HT-29 (cell line): Measurements from ENCODE around the gene GSTT4. TPM values are rescaled to one million over a fixed set of nuclear protein-coding genes. Genes with fewer than 3 reads are reported as not detected.
"Not testable (repeated sequence)": the region's sequence is repeated elsewhere in the genome, so short reads cannot be mapped to it uniquely, and the experiment has no call there.

Experiments used
- DNase-seq: peaks from one replicate; pipeline ENCODE4 v3.0.0-alpha.2; 2015; ENCODE audit warnings: low spot score
- total RNA-seq: library from RNA; depleted of rRNA; stranded (reverse); fragments of >200 nt; shearing (Covaris generic); gene quantifications from 2 replicates; pipeline ENCODE4 v1.2.3, GENCODE V29; 2014

The GSTT4 gene
- total RNA-seq, 1 experiment from 2014 or later: not detected

GRCh38 chr22:23989583-23990244, 15.5 kb downstream of the GSTT4 start:
- DNase-seq: not testable (repeated sequence)

GRCh38 chr22:23986538-23987178, 18.6 kb downstream of the GSTT4 start:
- not testable (repeated sequence) for DNase-seq

GRCh38 chr22:23986089-23986488, 19.2 kb downstream of the GSTT4 start:
- not testable (repeated sequence) for DNase-seq

- no peak for DNase-seq
Measured at GRCh38 chr22:23984430-23984829, 20.8 kb downstream of the GSTT4 start.

- DNase-seq: not testable (repeated sequence)
Measured at GRCh38 chr22:23980567-23980966, 24.7 kb downstream of the GSTT4 start.

GRCh38 chr22:23979557-23980240, 25.6 kb downstream of the GSTT4 start, which contains the start of gene GSTT2:
Gene GSTT2 (plus strand): TSS chr22:23980134.
- not testable (repeated sequence) for DNase-seq

GRCh38 chr22:23977304-23977703, 27.9 kb downstream of the GSTT4 start:
- not testable (repeated sequence) for DNase-seq

GRCh38 chr22:23974836-23975352, 30.4 kb downstream of the GSTT4 start:
- not testable (repeated sequence) for DNase-seq

GRCh38 chr22:23974345-23974744, 30.9 kb downstream of the GSTT4 start, which contains the start of gene DDT:
Gene DDT (minus strand): TSS chr22:23974441. CDS start chr22:23974414, 27 bp downstream.
- DNase-seq: not testable (repeated sequence)

GRCh38 chr22:23971927-23972326, 33.3 kb downstream of the GSTT4 start:
- not testable (repeated sequence) for DNase-seq

GRCh38 chr22:23970816-23971486, 34.3 kb downstream of the GSTT4 start:
- DNase-seq: no peak

- no peak for DNase-seq
Measured at GRCh38 chr22:23970201-23970641, 35.0 kb downstream of the GSTT4 start.

GRCh38 chr22:23969071-23969470, 36.2 kb downstream of the GSTT4 start:
- no peak for DNase-seq

GRCh38 chr22:23966568-23966967, 38.7 kb downstream of the GSTT4 start, which contains the start of gene DDTL:
Gene DDTL (plus strand): TSS chr22:23966888. CDS start chr22:23966915, 27 bp downstream.
- not testable (repeated sequence) for DNase-seq

GRCh38 chr22:23966094-23966493, 39.2 kb downstream of the GSTT4 start:
- not testable (repeated sequence) for DNase-seq

GRCh38 chr22:23961084-23961771, 44.0 kb downstream of the GSTT4 start, which contains the start of gene GSTT2B:
Gene GSTT2B (minus strand): TSS chr22:23961195. CDS start chr22:23961131, 64 bp downstream.
- not testable (repeated sequence) for DNase-seq

- DNase-seq: peak; percentile 71
Measured at GRCh38 chr22:23956301-23956900, 48.9 kb downstream of the GSTT4 start.

GRCh38 chr22:23955886-23956285, 49.4 kb downstream of the GSTT4 start:
- DNase-seq: not testable (repeated sequence)

GRCh38 chr22:23954991-23955305, 50.3 kb downstream of the GSTT4 start:
- not testable (repeated sequence) for DNase-seq
